ENCODE data around the gene DDX60. TPM values are rescaled to one million over a fixed set of nuclear protein-coding genes. Genes with fewer than 3 reads are reported as not detected.

The DDX60 gene
- polyA plus RNA-seq, 1 of the 3 experiments (the other 2 are of a cell fraction) = 2.7 TPM

- Histone ChIP-seq H3K9me3 (no peaks in the 10 kb centered on the region), H3K27ac (ENCODE audit: low read depth in 2 of 2, low read length in 1 of 2) (no peak overlapping the region), H3F3A (replicated peaks; ENCODE audit: insufficient read depth) (no peaks in the 10 kb centered on the region), H4K20me1 (ENCODE audit: insufficient read depth) (no peaks in the 10 kb centered on the region), H3K4me1 (ENCODE audit: control insufficient read depth in 1 of 2, insufficient read depth in 2 of 2, low read depth in 1 of 2, low read length in 1 of 2) (peaks cover 0 to 3% of the 10 kb centered on the region in 2 experiments; a peak in 1 of 4 replicates), H3K9ac (no peak overlapping the region), H2AFZ (ENCODE audit: low read depth) (no peak overlapping the region), H3K27me3 (ENCODE audit: insufficient read depth) (no peaks in the 10 kb centered on the region), H3K9me2 (no peaks in the 10 kb centered on the region), H3K36me3 (replicated peaks in 1 of 2; ENCODE audit: control insufficient read depth in 1 of 2, insufficient read depth in 2 of 2, low read length in 1 of 2) (peaks cover 0 to 2% of the 10 kb centered on the region in 2 experiments), H3K4me2 (no peak overlapping the region), H3K4me3 (ENCODE audit: low read depth in 2 of 2, low read length in 1 of 2) (no peak overlapping the region), H3K79me2 (ENCODE audit: insufficient read depth) (no peaks in the 10 kb centered on the region)
- no peak for TF ChIP-seq USF1 (IDR thresholded peaks at IDR 0.05; ENCODE audit: borderline replicate concordance, low read depth)
- TF ChIP-seq SMC3 (IDR thresholded peaks at IDR 0.05; ENCODE audit: low read depth, low read length) = no peak
- TF ChIP-seq YY1 (IDR thresholded peaks at IDR 0.05; ENCODE audit: low read depth) = no peak
- no peak for TF ChIP-seq CHD2 (IDR thresholded peaks at IDR 0.05; ENCODE audit: low read length, partially characterized antibody)
- no peak for TF ChIP-seq RXRA (IDR thresholded peaks at IDR 0.05; ENCODE audit: borderline replicate concordance, low read depth)
- CTCF ChIA-PET = no interaction called here
- WGBS (ENCODE audit: low lambda C conversion rate) = 96% methylated on average over 2 of the region's 2 CpGs
- POLR2A ChIA-PET = no interaction called here
- DNase-seq = no peak
Observed at GRCh38 chr4:168308912-168309311, 9.6 kb downstream of the DDX60 start.

- Histone ChIP-seq H3K27me3 (ENCODE audit: insufficient read depth) (no peaks in the 10 kb centered on the region), H3K4me3 (ENCODE audit: low read depth in 2 of 2, low read length in 1 of 2) (no peak overlapping the region), H3K9me2 (no peaks in the 10 kb centered on the region), H3K4me1 (ENCODE audit: control insufficient read depth in 1 of 2, insufficient read depth in 2 of 2, low read depth in 1 of 2, low read length in 1 of 2) (peaks cover 0 to 3% of the 10 kb centered on the region in 2 experiments; a peak in 1 of 4 replicates), H3K9me3 (no peaks in the 10 kb centered on the region), H3K27ac (ENCODE audit: low read depth in 2 of 2, low read length in 1 of 2) (no peak overlapping the region), H3K4me2 (no peak overlapping the region), H3K79me2 (ENCODE audit: insufficient read depth) (no peaks in the 10 kb centered on the region), H3F3A (replicated peaks; ENCODE audit: insufficient read depth) (no peaks in the 10 kb centered on the region), H3K9ac (no peak overlapping the region), H2AFZ (ENCODE audit: low read depth) (no peak overlapping the region), H4K20me1 (ENCODE audit: insufficient read depth) (no peaks in the 10 kb centered on the region), H3K36me3 (replicated peaks in 1 of 2; ENCODE audit: control insufficient read depth in 1 of 2, insufficient read depth in 2 of 2, low read length in 1 of 2) (peaks cover 0 to 2% of the 10 kb centered on the region in 2 experiments)
- TF ChIP-seq MAX (IDR thresholded peaks at IDR 0.05; ENCODE audit: low read depth) = no peak
- no peak for TF ChIP-seq TAF1 (IDR thresholded peaks at IDR 0.05; ENCODE audit: borderline replicate concordance, low read depth, low read length)
- TF ChIP-seq POLR2AphosphoS5 (IDR thresholded peaks at IDR 0.05; ENCODE audit: low read depth, low read length) = no peak
- TF ChIP-seq FOSL2 (IDR thresholded peaks at IDR 0.05; ENCODE audit: borderline replicate concordance, low read depth) = no peak
- TF ChIP-seq YY1 (IDR thresholded peaks at IDR 0.05; ENCODE audit: low read depth) = no peak
- no peak for TF ChIP-seq NFIC (IDR thresholded peaks at IDR 0.05; ENCODE audit: borderline replicate concordance)
- no peak for TF ChIP-seq EP300 (IDR thresholded peaks at IDR 0.05; ENCODE audit: borderline replicate concordance in 1 of 2, low read depth in 1 of 2, low read length in 1 of 2)
- TF ChIP-seq MEF2A (IDR thresholded peaks at IDR 0.05; ENCODE audit: borderline replicate concordance, low read depth) = no peak
- TF ChIP-seq RAD21 (IDR thresholded peaks at IDR 0.05; ENCODE audit: low read length) = no peak
- 94% methylated on average over 7 of the region's 7 CpGs for WGBS (ENCODE audit: low lambda C conversion rate)
- CTCF ChIA-PET = interaction anchor here (0.7 to 1.1 kb wide), 2 partner anchors 11 to 26 kb away, joined by 3 to 5 read pairs; no protein-coding TSS in a partner anchor
- no peak for DNase-seq
- POLR2A ChIA-PET = no interaction called here
Observed at GRCh38 chr4:168306476-168306875, 12.1 kb downstream of the DDX60 start.
